Endodermal cell (in vitro differentiated cells): ENCODE measurements around the gene IDI2. TPM values are rescaled to one million over a fixed set of nuclear protein-coding genes. Genes with fewer than 3 reads are reported as not detected.
A peak's percentile ranks its signal among the peaks of the same experiment; 100 is the strongest.

ENCODE experiments used
- DNase-seq: peaks from one replicate; pipeline ENCODE4 v3.0.0-alpha.2; 2017
- H3K27ac ChIP-seq: 2 replicates; pipeline ENCODE4 v1.5.1; 2013; ENCODE audit warnings: mild to moderate bottlenecking, low read depth, low read length, moderate library complexity
- H3K27me3 ChIP-seq: 2 replicates; pipeline ENCODE4 v1.6.1; 2013; ENCODE audit warnings: mild to moderate bottlenecking, low read length, moderate library complexity; ENCODE audit not compliant: insufficient read depth, control insufficient read depth, poor library complexity, severe bottlenecking
- H3K36me3 ChIP-seq: 2 replicates; pipeline ENCODE4 v1.7.0; 2013; ENCODE audit warnings: mild to moderate bottlenecking, low read length, moderate library complexity; ENCODE audit not compliant: control insufficient read depth, insufficient read depth
- H3K4me1 ChIP-seq: one replicate; pipeline ENCODE4 v1.7.0; 2013; ENCODE audit warnings: low read length; ENCODE audit not compliant: control insufficient read depth, insufficient read depth
- H3K4me3 ChIP-seq: 2 replicates; pipeline ENCODE4 v1.5.1; 2013; ENCODE audit warnings: mild to moderate bottlenecking, low read length, moderate library complexity
- H3K9ac ChIP-seq: 2 replicates; pipeline ENCODE4 v1.6.1; 2013; ENCODE audit warnings: mild to moderate bottlenecking, low read length, moderate library complexity; ENCODE audit not compliant: poor library complexity, severe bottlenecking; ENCODE audit errors: extremely low read depth
- H3K9me3 ChIP-seq: 2 replicates; pipeline ENCODE4 v1.6.1; 2013; ENCODE audit warnings: mild to moderate bottlenecking, low read length, moderate library complexity; ENCODE audit not compliant: control insufficient read depth
- H3K27ac Mint-ChIP-seq: 2 replicates; pipeline ENCODE4 v1.8.0; 2020; ENCODE audit warnings: mixed read lengths
- H3K27me3 Mint-ChIP-seq: 2 replicates; pipeline ENCODE4 v1.8.0; 2021; ENCODE audit warnings: mild to moderate bottlenecking, mixed read lengths; ENCODE audit not compliant: insufficient read depth
- H3K36me3 Mint-ChIP-seq: 2 replicates; pipeline ENCODE4 v1.8.0; 2020; ENCODE audit warnings: low read depth, mixed read lengths
- H3K4me1 Mint-ChIP-seq: 2 replicates; pipeline ENCODE4 v1.8.0; 2020; ENCODE audit warnings: mixed read lengths
- H3K4me3 Mint-ChIP-seq: 2 replicates; pipeline ENCODE4 v1.8.0; 2020; ENCODE audit warnings: mild to moderate bottlenecking, moderate library complexity, mixed read lengths
- H3K9me3 Mint-ChIP-seq: 2 replicates; pipeline ENCODE4 v1.8.0; 2020; ENCODE audit warnings: mild to moderate bottlenecking, mixed read lengths
- WGBS, 2 experiments: methylation state at CpG; one replicate each; pipeline versions ENCODE4 v1.1.5 to v1.1.7; 2013; ENCODE audit warnings: missing lambda C conversion rate in 2 of 2, mixed read lengths in 1 of 2; ENCODE audit not compliant: insufficient coverage in 1 of 2, insufficient read length in 1 of 2; 5-methylcytosine and 5-hydroxymethylcytosine counted together
- total RNA-seq, 2 donors: library from RNA; stranded (reverse); fragmentation: NEBNext Ultra II Directional in 1 of 2; extraction: Animal tissue kit (Norgen Biotek cat#: 25700) in 1 of 2; gene quantifications; 2 replicates in 1 of 2; 3 replicates in 1 of 2; pipeline ENCODE4 v1.2.1, GENCODE V29; 2021
- TF ChIP-seq, protein P1 (sequence below): fragments of 200-600 bp; sonication (generic); conservative IDR thresholded peaks from 2 replicates; pipeline ENCODE4 v1.5.0; 2021; ENCODE audit warnings: antibody characterized with exemption, mild to moderate bottlenecking

Gene IDI2
- total RNA-seq, 2 donors from 2014 or later, result not detected

DNA sequence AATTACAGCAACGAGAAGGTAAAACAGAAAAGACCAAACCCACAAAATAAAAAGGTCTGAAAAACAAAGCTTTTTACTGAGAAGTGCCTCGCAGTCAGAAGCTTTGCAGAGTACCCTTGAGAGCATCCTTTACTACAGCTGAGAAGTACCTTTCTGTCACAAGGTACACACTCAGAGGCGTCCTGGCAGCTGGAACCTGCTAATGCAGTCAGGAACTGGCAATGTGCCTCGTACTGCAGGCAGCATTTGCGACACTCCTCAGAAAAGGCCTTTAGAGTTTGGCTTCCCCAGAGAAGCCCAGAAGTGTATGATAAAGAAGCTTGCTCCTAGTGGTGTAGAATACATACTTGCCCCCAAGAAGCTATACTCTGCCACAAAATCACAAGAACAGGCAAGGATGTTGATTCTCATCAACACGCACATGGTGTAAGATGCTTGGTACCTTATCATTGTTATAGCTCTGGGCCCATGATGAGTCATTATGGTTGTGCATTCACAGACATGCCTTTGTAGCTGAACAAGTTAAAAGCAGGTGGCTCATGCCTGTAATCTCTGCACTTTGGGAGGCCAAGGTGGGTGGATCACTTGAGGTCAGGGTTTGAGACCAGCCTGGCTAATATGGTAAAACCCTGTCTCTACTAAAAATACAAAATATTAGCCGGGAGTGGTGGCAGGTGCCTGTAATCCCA lies 39.4 kb downstream of the IDI2 start:
- Histone ChIP-seq H3K4me3 (no peak overlapping the region), H3K27me3 (no peaks in the 10 kb centered on the region), H3K9ac (no peak overlapping the region), H3K36me3 (peaks cover 20% of the 10 kb centered on the region), H3K4me1 (no peaks in the 10 kb centered on the region), H3K27ac (no peak overlapping the region), H3K9me3 (peaks cover 13% of the 10 kb centered on the region)
- H3K27me3 Mint-ChIP-seq, result no peaks in the 10 kb centered on the region
- WGBS, 2 experiments, result 94 to 95% methylated on average over 5 to 7 of the region's 7 CpGs
- TF ChIP-seq, protein P1, sequence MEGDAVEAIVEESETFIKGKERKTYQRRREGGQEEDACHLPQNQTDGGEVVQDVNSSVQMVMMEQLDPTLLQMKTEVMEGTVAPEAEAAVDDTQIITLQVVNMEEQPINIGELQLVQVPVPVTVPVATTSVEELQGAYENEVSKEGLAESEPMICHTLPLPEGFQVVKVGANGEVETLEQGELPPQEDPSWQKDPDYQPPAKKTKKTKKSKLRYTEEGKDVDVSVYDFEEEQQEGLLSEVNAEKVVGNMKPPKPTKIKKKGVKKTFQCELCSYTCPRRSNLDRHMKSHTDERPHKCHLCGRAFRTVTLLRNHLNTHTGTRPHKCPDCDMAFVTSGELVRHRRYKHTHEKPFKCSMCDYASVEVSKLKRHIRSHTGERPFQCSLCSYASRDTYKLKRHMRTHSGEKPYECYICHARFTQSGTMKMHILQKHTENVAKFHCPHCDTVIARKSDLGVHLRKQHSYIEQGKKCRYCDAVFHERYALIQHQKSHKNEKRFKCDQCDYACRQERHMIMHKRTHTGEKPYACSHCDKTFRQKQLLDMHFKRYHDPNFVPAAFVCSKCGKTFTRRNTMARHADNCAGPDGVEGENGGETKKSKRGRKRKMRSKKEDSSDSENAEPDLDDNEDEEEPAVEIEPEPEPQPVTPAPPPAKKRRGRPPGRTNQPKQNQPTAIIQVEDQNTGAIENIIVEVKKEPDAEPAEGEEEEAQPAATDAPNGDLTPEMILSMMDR, result no peak
- peaks cover 10% of the 10 kb centered on the region for H3K9me3 Mint-ChIP-seq
- H3K36me3 Mint-ChIP-seq, result peaks cover 24% of the 10 kb centered on the region
- no peak for DNase-seq
- no peak overlapping the region for H3K27ac Mint-ChIP-seq
- peak overlapping the region; percentile 87 for H3K4me3 Mint-ChIP-seq
- peaks cover 14% of the 10 kb centered on the region for H3K4me1 Mint-ChIP-seq

- peaks cover 14% of the 10 kb centered on the region for H3K4me1 Mint-ChIP-seq
- no peak overlapping the region for H3K9ac ChIP-seq
- peaks cover 19% of the 10 kb centered on the region for H3K9me3 Mint-ChIP-seq
- no peaks in the 10 kb centered on the region for H3K27me3 ChIP-seq
- peaks cover 3% of the 10 kb centered on the region for H3K27me3 Mint-ChIP-seq
- WGBS, 2 experiments, result 87 to 100% methylated on average over 2 of the region's 2 CpGs
- no peak overlapping the region for H3K27ac ChIP-seq
- no peak overlapping the region for H3K4me3 Mint-ChIP-seq
- H3K27ac Mint-ChIP-seq, result no peak overlapping the region
- TF ChIP-seq, protein P1, result no peak
- no peak overlapping the region for H3K4me3 ChIP-seq
- peaks cover 22% of the 10 kb centered on the region for H3K9me3 ChIP-seq
- peaks cover 25% of the 10 kb centered on the region for H3K36me3 Mint-ChIP-seq
- peaks cover 13% of the 10 kb centered on the region for H3K36me3 ChIP-seq
- H3K4me1 ChIP-seq, result no peaks in the 10 kb centered on the region
- DNase-seq, result no peak
These were observed 40.3 kb downstream of the IDI2 start for GRCh38 chr10:985361-985760.

GRCh38 chr10:983971-984655 lies 41.5 kb downstream of the IDI2 start:
- Histone ChIP-seq H3K9me3 (peaks cover 35% of the 10 kb centered on the region), H3K27me3 (no peaks in the 10 kb centered on the region), H3K27ac (no peak overlapping the region), H3K4me3 (no peak overlapping the region), H3K4me1 (no peaks in the 10 kb centered on the region), H3K9ac (no peak overlapping the region), H3K36me3 (peaks cover 3% of the 10 kb centered on the region)
- Mint-ChIP-seq H3K27ac (no peak overlapping the region), H3K27me3 (peaks cover 3% of the 10 kb centered on the region), H3K4me1 (peaks cover 6% of the 10 kb centered on the region), H3K36me3 (peaks cover 22% of the 10 kb centered on the region), H3K4me3 (no peak overlapping the region), H3K9me3 (peaks cover 32% of the 10 kb centered on the region)
- 93 to 94% methylated on average over 8 to 9 of the region's 9 CpGs for WGBS, 2 experiments
- TF ChIP-seq, protein P1, result no peak
- no peak for DNase-seq
